RPMI8226 (cell line): ENCODE data around the gene TAPBPL.
"Not testable (repeated sequence)": the region's sequence is repeated elsewhere in the genome, so short reads cannot be mapped to it uniquely, and the experiment has no call there.

Experiments
- DNase-seq: peaks from one replicate; pipeline ENCODE4 v3.0.0-alpha.2; 2015

TAPBPL gene

DNA sequence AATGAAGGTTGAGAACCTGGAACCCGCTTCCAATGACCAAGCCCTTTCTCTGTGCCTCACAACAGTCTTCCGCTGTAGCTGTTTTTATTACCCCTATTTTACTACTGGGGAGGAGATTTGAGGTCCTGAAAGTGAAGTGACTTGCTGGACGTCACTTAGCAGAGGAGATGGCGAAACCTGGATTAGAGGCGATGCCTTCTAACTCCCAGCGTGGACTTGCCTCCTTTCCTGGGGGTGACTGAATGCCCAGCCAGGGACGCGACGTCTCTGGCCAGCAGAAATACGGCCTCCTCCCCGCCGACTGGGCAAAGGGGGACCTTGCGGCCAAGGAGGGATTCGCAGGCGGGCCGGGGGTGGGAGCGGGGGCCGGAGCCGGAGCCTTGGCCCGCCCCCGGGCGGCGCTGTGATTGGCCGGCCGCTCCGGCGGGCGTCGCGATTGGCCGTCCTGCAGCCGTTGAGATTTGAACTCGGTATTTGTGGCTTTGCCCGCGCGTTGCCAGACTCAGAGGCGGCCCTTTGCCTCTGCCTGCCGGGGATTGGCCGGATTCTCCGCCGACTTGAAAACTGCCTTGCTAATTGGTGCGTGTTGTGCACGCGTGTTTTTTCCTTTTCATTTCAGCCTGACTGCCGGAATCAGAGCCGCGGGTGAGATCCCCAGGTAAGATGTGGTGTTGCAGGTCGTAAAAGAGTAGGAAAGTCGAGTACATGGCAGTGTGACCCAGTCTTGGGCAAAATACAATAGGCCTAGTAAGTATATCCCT lies 41.8 kb downstream of the TAPBPL start, which contains the start of gene NCAPD2:
Gene NCAPD2, plus strand, starts transcription at position 606 of the 761 bp plus-strand sequence. CDS start 997 bp downstream, outside the sequence.
- DNase-seq = peak; percentile 98

DNA sequence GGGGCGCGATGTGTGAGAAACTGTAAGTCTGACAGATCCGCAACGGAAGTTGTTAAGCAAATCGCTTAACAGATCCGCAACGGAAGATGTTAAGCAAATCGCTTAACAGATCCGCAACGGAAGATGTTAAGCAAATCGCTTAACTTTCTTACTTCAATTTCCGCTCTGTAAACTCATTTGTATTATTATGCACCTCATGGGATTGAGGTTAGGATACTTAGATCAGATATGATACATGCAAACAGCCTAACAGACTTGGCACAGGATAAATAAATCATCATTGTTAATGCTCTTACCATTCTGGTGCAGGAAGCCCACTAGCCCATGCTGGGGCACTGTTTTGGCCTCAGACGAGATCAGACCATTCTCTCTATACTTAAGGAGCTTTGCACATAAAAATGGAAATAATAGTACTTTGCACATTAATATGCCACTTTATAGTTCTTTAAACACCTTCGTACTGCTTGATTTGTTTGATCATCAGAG lies 42.5 kb downstream of the TAPBPL start:
- peak; percentile 37 for DNase-seq

- DNase-seq = no peak
Observed at GRCh38 chr12:6494968-6495367, 43.1 kb downstream of the TAPBPL start.

- DNase-seq = not testable (repeated sequence)
Observed at GRCh38 chr12:6497291-6497690, 45.4 kb downstream of the TAPBPL start.

DNA sequence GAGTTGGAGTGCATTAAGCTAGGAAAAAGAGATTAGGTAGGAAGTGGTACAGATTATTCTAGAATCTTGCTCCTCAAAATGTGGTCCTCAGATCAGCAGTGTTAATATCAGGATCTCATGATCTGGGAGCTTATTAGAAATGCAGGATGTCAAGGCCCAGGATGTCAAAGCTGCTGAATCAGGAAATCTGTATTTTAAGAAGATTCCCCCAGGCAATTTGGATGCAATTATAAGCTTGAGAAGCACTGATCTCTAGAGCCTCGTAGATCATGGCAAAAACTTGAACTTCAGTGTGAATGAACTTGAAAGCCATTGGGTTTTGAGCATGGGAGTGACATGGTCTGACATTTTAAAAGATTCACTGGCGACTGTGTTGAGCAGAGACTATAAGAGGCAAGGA lies 48.6 kb downstream of the TAPBPL start:
- no peak for DNase-seq

GRCh38 chr12:6507102-6507998 lies 55.5 kb downstream of the TAPBPL start:
- no peak for DNase-seq

DNA sequence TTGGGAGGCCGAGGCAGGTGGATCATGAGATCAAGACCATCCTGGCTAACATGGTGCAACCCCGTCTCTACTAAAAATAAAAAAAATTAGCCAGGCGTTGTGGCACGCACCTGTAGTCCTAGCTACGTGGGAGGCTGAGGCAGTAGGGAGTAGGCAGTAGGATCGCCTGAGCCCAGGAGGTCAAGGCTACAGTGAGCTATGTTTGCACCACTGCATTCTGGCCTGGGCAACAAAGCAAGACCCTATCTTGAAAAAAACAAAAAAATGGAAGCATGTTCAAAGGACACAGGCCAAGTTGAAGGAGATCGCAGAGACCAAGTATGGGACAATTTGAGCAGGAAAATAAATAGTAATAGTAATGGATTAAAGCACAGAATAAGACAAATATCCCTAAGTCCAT lies 56.2 kb downstream of the TAPBPL start:
- DNase-seq = no peak
